ENCODE data around the gene DYRK2. TPM values are rescaled to one million over a fixed set of nuclear protein-coding genes. Genes with fewer than 3 reads are reported as not detected.

Gene DYRK2
- total and polyA plus RNA-seq, 10 of the 15 experiments (the other 5 are each of a cell fraction or from before 2014, with no cell fraction given): 3.1 to 35.9 (median 12.2) TPM

DNA sequence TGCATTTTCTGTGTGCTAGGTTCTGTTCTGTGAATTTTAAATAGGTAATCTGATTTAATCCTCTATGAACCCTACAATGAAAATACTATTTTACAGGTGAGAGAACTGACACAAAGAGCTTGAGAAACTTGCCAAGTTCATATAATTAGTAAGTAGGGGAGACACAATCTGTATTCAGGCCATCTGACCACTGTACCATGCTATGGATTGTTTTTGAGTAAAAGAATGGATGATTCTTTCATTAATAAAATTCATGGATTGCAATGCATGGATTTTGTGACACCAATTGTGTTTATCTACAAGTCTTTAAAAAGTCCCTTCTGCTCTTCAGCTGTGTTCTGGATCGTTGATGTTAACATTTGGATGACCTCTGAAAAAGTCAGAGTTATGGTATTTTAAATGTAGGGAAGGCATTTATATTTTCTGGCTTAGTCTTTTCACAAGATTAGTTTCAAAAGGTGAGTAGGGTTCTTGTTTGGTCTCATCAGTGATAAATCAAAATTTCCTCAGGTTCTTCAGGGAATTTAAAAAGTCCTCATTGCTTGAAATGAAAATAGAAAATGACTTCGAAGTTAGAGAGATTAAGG is 15.4 kb upstream of the DYRK2 start:
- ATAC-seq (no peak), DNase-seq (ENCODE audit: low read depth, low spot score) (no peak), FAIRE-seq (no peak)
- peaks cover 13% of the 10 kb centered on the region; the same call in 1 of the 2 replicates for H3K4me1 ChIP-seq (ENCODE audit: control insufficient read depth, insufficient read depth, low read length)
- H3K36me3 ChIP-seq (ENCODE audit: control insufficient read depth in 2 of 2, insufficient read depth in 2 of 2, low read length in 1 of 2): no peaks in the 10 kb centered on the region
- 70% methylated on average over 2 of the region's 2 CpGs for WGBS (ENCODE audit: insufficient coverage, insufficient replicate concordance, low lambda C conversion rate, missing lambda C conversion rate)
- BruUV-seq (replicated peaks): no TSS peak
- ChIA-PET CTCF (no interaction called here), RAD21 (ENCODE audit: unreplicated experiment) (no interaction called here), POLR2A (no interaction called here), SMC1A (ENCODE audit: uncharacterized antibody, unreplicated experiment) (interaction anchor here (1.8 kb wide), 1 partner anchor 19 kb away, joined by 3 read pairs; no protein-coding TSS in a partner anchor)
- H3K27ac ChIP-seq (ENCODE audit: control insufficient read depth, insufficient read depth): no peak overlapping the region
- H3K79me2 ChIP-seq (ENCODE audit: control insufficient read depth, insufficient read depth, low read length): no peaks in the 10 kb centered on the region
- no peak overlapping the region for H3K9ac ChIP-seq (ENCODE audit: control insufficient read depth, insufficient read depth, low read length)
- in situ Hi-C loops (cut with MboI) (no loop called here), intact Hi-C loops (cut with micrococcal nuclease; ENCODE audit: unreplicated experiment) (no loop called here)
- H3K9me3 ChIP-seq (replicated peaks; ENCODE audit: control insufficient read depth, insufficient read depth, low read length): no peaks in the 10 kb centered on the region
- TF ChIP-seq IRF4 (IDR thresholded peaks at IDR 0.05; ENCODE audit: low read depth, low read length) (no peak), EGR1 (IDR thresholded peaks at IDR 0.05; ENCODE audit: borderline replicate concordance in 1 of 2, low read depth in 2 of 2, low read length in 2 of 2) (no peak), WRNIP1 (IDR thresholded peaks at IDR 0.05; ENCODE audit: borderline replicate concordance, low read depth, low read length) (no peak), IKZF2 (IDR thresholded peaks at IDR 0.05) (no peak), SP1 (IDR thresholded peaks at IDR 0.05; ENCODE audit: low read depth, low read length) (no peak), POLR2AphosphoS5 (IDR thresholded peaks at IDR 0.05; ENCODE audit: low read length) (no peak), TBL1XR1 (IDR thresholded peaks at IDR 0.05; ENCODE audit: low read depth, low read length) (no peak), MYB (IDR thresholded peaks at IDR 0.05; ENCODE audit: borderline replicate concordance, low read depth, low read length) (no peak), MEF2B (IDR thresholded peaks at IDR 0.05; ENCODE audit: partially characterized antibody, poor library complexity, severe bottlenecking) (no peak), NR2F1 (conservative IDR thresholded peaks at IDR 0.05) (no peak), NR2C2 (IDR thresholded peaks at IDR 0.05; ENCODE audit: borderline replicate concordance, control insufficient read depth, insufficient read length, low read depth) (no peak)
- TF ChIP-seq, protein P1, sequence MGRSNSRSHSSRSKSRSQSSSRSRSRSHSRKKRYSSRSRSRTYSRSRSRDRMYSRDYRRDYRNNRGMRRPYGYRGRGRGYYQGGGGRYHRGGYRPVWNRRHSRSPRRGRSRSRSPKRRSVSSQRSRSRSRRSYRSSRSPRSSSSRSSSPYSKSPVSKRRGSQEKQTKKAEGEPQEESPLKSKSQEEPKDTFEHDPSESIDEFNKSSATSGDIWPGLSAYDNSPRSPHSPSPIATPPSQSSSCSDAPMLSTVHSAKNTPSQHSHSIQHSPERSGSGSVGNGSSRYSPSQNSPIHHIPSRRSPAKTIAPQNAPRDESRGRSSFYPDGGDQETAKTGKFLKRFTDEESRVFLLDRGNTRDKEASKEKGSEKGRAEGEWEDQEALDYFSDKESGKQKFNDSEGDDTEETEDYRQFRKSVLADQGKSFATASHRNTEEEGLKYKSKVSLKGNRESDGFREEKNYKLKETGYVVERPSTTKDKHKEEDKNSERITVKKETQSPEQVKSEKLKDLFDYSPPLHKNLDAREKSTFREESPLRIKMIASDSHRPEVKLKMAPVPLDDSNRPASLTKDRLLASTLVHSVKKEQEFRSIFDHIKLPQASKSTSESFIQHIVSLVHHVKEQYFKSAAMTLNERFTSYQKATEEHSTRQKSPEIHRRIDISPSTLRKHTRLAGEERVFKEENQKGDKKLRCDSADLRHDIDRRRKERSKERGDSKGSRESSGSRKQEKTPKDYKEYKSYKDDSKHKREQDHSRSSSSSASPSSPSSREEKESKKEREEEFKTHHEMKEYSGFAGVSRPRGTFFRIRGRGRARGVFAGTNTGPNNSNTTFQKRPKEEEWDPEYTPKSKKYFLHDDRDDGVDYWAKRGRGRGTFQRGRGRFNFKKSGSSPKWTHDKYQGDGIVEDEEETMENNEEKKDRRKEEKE (IDR thresholded peaks at IDR 0.05): no peak
- H2AFZ ChIP-seq (ENCODE audit: control insufficient read depth, low read depth, low read length): no peak overlapping the region
- H3K4me2 ChIP-seq (ENCODE audit: control insufficient read depth, insufficient read depth): no peak overlapping the region
- no peaks in the 10 kb centered on the region for H3K27me3 ChIP-seq (replicated peaks in 1 of 2; ENCODE audit: control insufficient read depth in 2 of 2, insufficient read depth in 2 of 2, low read length in 1 of 2)
- no peaks in the 10 kb centered on the region for H4K20me1 ChIP-seq (ENCODE audit: control insufficient read depth, insufficient read depth)
- no peak overlapping the region for H3K4me3 ChIP-seq
